GM23338 (cell line): ENCODE measurements around the gene IL10. TPM values are rescaled to one million over a fixed set of nuclear protein-coding genes. Genes with fewer than 3 reads are reported as not detected.

Experiments
- ATAC-seq: fragments of 200-7000 bp; cut with Tn5 transposase; 3 replicates; pipeline ENCODE4 v1.9.1; 2020
- DNase-seq: peaks from one replicate; pipeline ENCODE4 v3.0.0-alpha.2; 2015; ENCODE audit warnings: low spot score
- H2AFZ ChIP-seq: fragments of 200-600 bp; sonication (generic); 2 replicates; pipeline ENCODE4 v1.8.0; 2016; ENCODE audit warnings: antibody characterized with exemption, mild to moderate bottlenecking, moderate library complexity
- H3F3A ChIP-seq: fragments of 200-600 bp; sonication (generic); replicated peaks from 2 replicates; pipeline ENCODE4 v1.8.0; 2017; ENCODE audit warnings: antibody characterized with exemption, mixed run types, low read depth
- H3K27ac ChIP-seq: fragments of 200-600 bp; sonication (generic); 2 replicates; pipeline ENCODE4 v1.6.1; 2016; ENCODE audit warnings: low read depth
- H3K27me3 ChIP-seq: fragments of 200-600 bp; sonication (generic); 2 replicates; pipeline ENCODE4 v1.8.0; 2016; ENCODE audit warnings: mild to moderate bottlenecking, mixed run types, moderate library complexity; ENCODE audit not compliant: insufficient read depth
- H3K36me3 ChIP-seq: fragments of 200-600 bp; sonication (generic); 2 replicates; pipeline ENCODE4 v1.8.0; 2016; ENCODE audit warnings: mild to moderate bottlenecking; ENCODE audit not compliant: insufficient read depth
- H3K4me1 ChIP-seq: fragments of 200-600 bp; sonication (generic); 2 replicates; pipeline ENCODE4 v1.8.0; 2016; ENCODE audit warnings: mild to moderate bottlenecking, moderate library complexity; ENCODE audit not compliant: insufficient read depth
- H3K4me2 ChIP-seq: fragments of 200-600 bp; sonication (generic); 2 replicates; pipeline ENCODE4 v1.7.1; 2017; ENCODE audit warnings: mixed run types
- H3K4me3 ChIP-seq: fragments of 200-600 bp; sonication (generic); 2 replicates; pipeline ENCODE4 v1.6.1; 2016; ENCODE audit warnings: mixed run types
- H3K79me2 ChIP-seq: fragments of 200-600 bp; sonication (generic); replicated peaks from 2 replicates; pipeline ENCODE4 v1.8.0; 2017; ENCODE audit warnings: mild to moderate bottlenecking; ENCODE audit not compliant: insufficient read depth
- H3K9me2 ChIP-seq: fragments of 200-600 bp; sonication (generic); 2 replicates; pipeline ENCODE4 v1.8.0; 2017; ENCODE audit not compliant: insufficient read depth
- H4K20me1 ChIP-seq: fragments of 200-600 bp; sonication (generic); replicated peaks from 2 replicates; pipeline ENCODE4 v1.8.0; 2017; ENCODE audit warnings: mild to moderate bottlenecking; ENCODE audit not compliant: insufficient read depth
- H3K27ac Mint-ChIP-seq: 2 replicates; pipeline ENCODE4 v1.8.0; 2020; ENCODE audit warnings: inconsistent platforms, mild to moderate bottlenecking, moderate library complexity, mixed read lengths
- H3K27me3 Mint-ChIP-seq: 3 replicates; pipeline ENCODE4 v1.8.0; 2022; ENCODE audit warnings: low read depth, mild to moderate bottlenecking, moderate library complexity, mixed read lengths, inconsistent platforms; ENCODE audit not compliant: insufficient read depth, poor library complexity
- H3K36me3 Mint-ChIP-seq: 3 replicates; pipeline ENCODE4 v1.8.0; 2021; ENCODE audit warnings: low read depth, mild to moderate bottlenecking, inconsistent platforms, moderate library complexity, mixed read lengths
- H3K4me1 Mint-ChIP-seq: 3 replicates; pipeline ENCODE4 v1.8.0; 2020; ENCODE audit warnings: mild to moderate bottlenecking, inconsistent platforms, mixed read lengths
- H3K4me3 Mint-ChIP-seq: 3 replicates; pipeline ENCODE4 v1.8.0; 2021; ENCODE audit warnings: moderate library complexity, mild to moderate bottlenecking, inconsistent platforms, mixed read lengths
- H3K9me3 Mint-ChIP-seq: 3 replicates; pipeline ENCODE4 v1.8.0; 2020; ENCODE audit warnings: moderate library complexity, mild to moderate bottlenecking, inconsistent platforms, mixed read lengths
- CTCF ChIP-seq, 2 experiments: fragments of 200-600 bp in 1 of 2; sonication (generic) in 1 of 2; conservative IDR thresholded peaks; 2 replicates each; pipeline versions ENCODE4 v1.5.1 to v1.6.1; 2016 to 2017; ENCODE audit warnings: antibody characterized with exemption in 2 of 2, low read depth in 2 of 2, mild to moderate bottlenecking in 2 of 2, moderate library complexity in 1 of 2
- JUNB ChIP-seq: IDR thresholded peaks from one replicate; pipeline ENCODE4 v1.6.1; 2016; ENCODE audit warnings: antibody characterized with exemption; ENCODE audit not compliant: unreplicated experiment
- NANOG ChIP-seq: IDR thresholded peaks from 2 replicates; pipeline ENCODE4 v1.6.1; 2016; ENCODE audit warnings: antibody characterized with exemption, borderline replicate concordance
- STAT1 ChIP-seq: IDR thresholded peaks from one replicate; pipeline ENCODE4 v1.6.1; 2016; ENCODE audit warnings: antibody characterized with exemption; ENCODE audit not compliant: unreplicated experiment
- ZNF331 ChIP-seq: fragments of 250-450 bp; sonication (Bioruptor Pico); IDR thresholded peaks from 2 replicates; pipeline ENCODE4 v1.5.0; 2020; ENCODE audit warnings: low read depth, mild to moderate bottlenecking, moderate library complexity
- ZNF462 ChIP-seq: fragments of 250-450 bp; sonication (Bioruptor Pico); IDR thresholded peaks from 2 replicates; pipeline ENCODE4 v1.5.0; 2020; ENCODE audit warnings: mild to moderate bottlenecking, moderate library complexity
- polyA plus RNA-seq: library from polyadenylated mRNA; unstranded; fragments of >200 nt; fragmentation: Nextera tagmentation; extraction: Ambion mirVana; gene quantifications from 2 replicates; pipeline ENCODE4 v1.2.1, GENCODE V29; 2016
- total RNA-seq: library from RNA; depleted of rRNA; stranded (reverse); fragments of >200 nt; shearing (Covaris generic); gene quantifications from 2 replicates; pipeline ENCODE4 v1.2.3, GENCODE V29; 2014
- TF ChIP-seq, protein P1 (sequence below): IDR thresholded peaks from 2 replicates; pipeline ENCODE4 v1.6.1; 2016; ENCODE audit warnings: antibody characterized with exemption

IL10 gene
- total and polyA plus RNA-seq, 2 experiments from 2014 or later: not detected

DNA sequence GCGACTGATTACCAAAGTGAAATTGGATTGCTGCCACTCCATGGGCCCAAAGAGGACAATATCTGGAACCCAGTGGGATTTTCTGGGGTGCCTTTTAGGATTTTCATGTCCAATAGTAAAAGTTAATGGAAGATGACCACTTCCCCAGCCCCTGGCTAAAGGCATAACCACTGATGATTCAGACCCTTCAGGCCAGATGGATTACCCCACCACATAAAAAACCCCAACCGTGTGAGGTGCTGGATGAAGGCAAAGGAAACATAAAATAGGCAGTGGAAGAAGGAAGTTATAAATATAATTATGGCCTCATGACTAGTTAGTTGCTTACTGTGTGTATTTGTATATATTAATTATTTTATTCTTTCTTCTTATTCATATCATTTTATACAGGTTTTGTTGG is 40.2 kb upstream of the IL10 start (continued):
- TF ChIP-seq ZNF462 (CRISPR knock-in tag): no peak
- TF ChIP-seq CTCF (conservative IDR thresholded peaks at IDR 0.05; ENCODE audit: low read depth in 2 of 2): no peak
- TF ChIP-seq STAT1: no peak

- peak; percentile 61 to 76 for TF ChIP-seq CTCF (conservative IDR thresholded peaks at IDR 0.05; ENCODE audit: low read depth in 2 of 2)
- TF ChIP-seq JUNB: no peak
- TF ChIP-seq NANOG: no peak
- TF ChIP-seq, protein P1, sequence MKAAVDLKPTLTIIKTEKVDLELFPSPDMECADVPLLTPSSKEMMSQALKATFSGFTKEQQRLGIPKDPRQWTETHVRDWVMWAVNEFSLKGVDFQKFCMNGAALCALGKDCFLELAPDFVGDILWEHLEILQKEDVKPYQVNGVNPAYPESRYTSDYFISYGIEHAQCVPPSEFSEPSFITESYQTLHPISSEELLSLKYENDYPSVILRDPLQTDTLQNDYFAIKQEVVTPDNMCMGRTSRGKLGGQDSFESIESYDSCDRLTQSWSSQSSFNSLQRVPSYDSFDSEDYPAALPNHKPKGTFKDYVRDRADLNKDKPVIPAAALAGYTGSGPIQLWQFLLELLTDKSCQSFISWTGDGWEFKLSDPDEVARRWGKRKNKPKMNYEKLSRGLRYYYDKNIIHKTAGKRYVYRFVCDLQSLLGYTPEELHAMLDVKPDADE: no peak
- no peak for TF ChIP-seq ZNF331 (CRISPR knock-in tag)
- H3K9me3 Mint-ChIP-seq: peaks cover 3% of the 10 kb centered on the region; the same call in 1 of the 3 replicates
- peak; percentile 37 for DNase-seq
- H3K27ac Mint-ChIP-seq: no peak overlapping the region
- H3K27me3 Mint-ChIP-seq: no peaks in the 10 kb centered on the region
- peaks cover 6% of the 10 kb centered on the region; the same call in 2 of the 3 replicates for H3K4me1 Mint-ChIP-seq
- no peak overlapping the region for H2AFZ ChIP-seq
- H3K9me2 ChIP-seq: no peaks in the 10 kb centered on the region
- H3K27ac ChIP-seq: no peak overlapping the region
- H3K36me3 ChIP-seq: no peaks in the 10 kb centered on the region
- H3K4me1 ChIP-seq: no peaks in the 10 kb centered on the region
- no peaks in the 10 kb centered on the region for H3F3A ChIP-seq
- no peaks in the 10 kb centered on the region for H3K36me3 Mint-ChIP-seq
- H3K4me2 ChIP-seq: no peak overlapping the region
- H3K27me3 ChIP-seq: no peaks in the 10 kb centered on the region
- no peaks in the 10 kb centered on the region for H3K79me2 ChIP-seq
- H3K4me3 Mint-ChIP-seq: no peak overlapping the region
- H4K20me1 ChIP-seq: no peaks in the 10 kb centered on the region; the same call in 1 of the 2 replicates
- peak; percentile 87 for ATAC-seq
- no peak overlapping the region for H3K4me3 ChIP-seq
These were observed 37.3 kb upstream of the IL10 start for GRCh38 chr1:206809504-206810084.
